Inflammatory macrophage treated with lipopolysaccharide for 4 hours (primary cell): ENCODE results near the gene OS9.

ENCODE experiments used
- DNase-seq: peaks from one replicate; pipeline ENCODE4 v3.0.0-alpha.2; 2020

Gene OS9

DNA sequence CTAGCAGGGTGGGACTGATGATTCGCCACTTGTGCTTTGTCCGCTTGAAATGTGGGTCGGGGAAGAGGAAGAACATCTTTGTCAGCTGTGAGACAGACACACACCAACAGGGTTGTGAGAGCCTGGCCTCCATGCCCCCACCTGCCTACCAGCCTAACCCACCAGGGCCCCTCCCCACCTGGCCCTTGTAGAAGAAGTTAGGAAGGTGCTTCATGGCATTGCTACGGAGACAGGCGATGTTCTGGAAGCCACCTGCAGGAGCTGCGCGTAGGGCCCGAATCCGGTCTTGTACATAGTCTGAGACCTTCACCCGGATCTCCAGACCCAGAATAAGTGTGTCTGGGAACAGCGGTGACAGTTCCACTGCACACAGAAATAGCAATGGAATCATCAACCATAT, 75.7 kb downstream of the OS9 start:
- DNase-seq = no peak

DNA sequence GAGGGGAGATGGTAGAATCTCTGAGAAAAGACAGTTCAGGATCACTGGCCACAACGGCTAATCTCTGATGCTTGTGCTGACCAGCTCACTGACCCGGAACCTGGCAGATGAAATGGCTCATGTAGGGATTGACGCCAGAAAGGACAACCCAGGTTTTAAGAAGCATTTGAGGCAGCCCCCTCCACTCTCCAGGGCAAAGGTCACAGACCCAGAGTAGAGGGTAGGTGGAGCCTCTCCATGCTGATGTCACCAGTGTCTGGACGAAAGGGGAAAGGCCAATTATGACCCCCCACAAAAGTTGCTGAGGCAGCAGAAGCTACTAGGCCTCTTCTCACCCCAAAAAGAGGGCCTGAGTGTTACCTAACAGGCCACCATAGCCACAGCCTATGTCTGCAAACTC, 76.8 kb downstream of the OS9 start:
- DNase-seq = peak; percentile 57
